ENCODE measurements around the gene TMEM144.

The TMEM144 gene

DNA sequence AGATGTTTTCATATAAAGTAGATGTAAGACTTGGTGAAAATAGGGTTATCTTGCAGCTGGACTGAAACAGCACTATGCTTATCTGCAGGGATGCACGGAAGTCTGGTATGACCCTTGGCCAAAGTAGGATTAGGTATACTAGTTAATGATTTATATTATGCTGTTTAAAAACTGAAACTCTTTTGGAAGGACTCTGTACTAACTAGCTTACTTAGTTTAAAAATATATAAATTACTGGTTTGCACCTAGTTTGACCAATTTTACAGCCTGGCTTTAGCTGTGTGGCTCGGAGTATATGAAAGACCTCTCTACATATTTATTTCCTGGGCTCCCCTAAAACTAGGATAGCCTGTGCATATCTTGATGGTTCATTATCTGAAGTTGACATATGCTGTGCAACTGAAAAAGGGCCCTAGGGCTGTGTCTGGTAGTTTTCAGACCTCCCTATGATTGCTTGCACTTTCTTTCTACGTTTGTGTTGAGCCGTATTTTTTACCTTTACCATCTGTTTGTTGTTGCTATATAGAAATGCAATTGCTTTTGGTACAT is 89.2 kb downstream of the TMEM144 start:
- no peak for DNase-seq (ENCODE audit: low spot score)

DNA sequence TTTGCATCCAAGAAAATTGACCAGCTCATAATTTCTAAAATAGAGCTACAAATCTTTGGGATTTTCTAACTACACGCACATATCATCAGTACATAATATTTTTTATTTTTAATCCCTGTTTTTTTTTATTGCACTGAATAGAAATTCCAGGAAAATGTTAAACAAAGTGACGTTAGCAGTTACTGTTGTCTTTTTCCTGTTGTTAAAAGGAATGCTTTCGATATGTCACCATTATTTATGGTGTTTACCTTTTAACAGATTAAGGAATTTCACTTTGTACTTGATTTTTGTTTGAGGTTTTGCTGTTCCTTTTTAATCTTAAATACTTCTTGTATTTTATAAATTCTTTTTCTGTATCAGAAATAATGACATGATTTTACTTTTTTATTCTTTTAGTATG is 89.7 kb downstream of the TMEM144 start:
- DNase-seq (ENCODE audit: low spot score): no peak

DNA sequence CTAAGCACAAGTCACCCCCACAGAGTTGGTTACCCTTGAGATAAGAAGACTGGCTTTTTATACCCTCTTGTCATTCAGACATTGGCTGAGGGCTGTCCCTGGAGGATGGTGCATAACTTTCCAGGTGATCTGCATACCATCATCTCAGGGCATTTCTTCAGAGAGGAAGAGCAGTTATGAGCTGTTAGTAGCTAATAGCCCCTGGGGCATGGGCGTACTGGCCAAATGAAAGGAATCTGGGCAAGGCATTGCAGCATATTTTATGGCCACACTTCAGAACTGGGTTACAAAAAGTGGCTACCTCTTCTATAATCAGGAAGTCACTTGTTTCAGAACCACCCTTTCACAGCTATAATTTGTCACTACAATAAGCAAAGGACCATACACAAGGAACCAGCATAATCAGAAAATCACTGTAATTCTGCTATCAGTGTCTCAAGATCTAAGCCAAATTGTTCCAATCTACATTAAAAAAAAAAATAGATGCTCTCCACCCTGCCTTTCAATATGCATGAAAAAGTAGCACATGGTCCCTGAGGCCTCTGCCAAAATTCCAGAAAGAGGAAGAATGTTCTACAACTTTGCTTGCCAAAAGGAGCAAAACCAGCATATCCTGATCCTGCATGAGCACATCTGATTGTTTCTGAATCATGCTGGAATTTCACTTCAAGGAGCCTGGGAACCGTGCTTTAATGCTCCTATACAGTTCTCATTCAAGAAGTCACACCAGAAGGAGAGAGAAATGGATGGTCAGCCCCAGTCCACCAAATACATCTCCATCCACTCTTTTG is 92.0 kb downstream of the TMEM144 start:
- DNase-seq (ENCODE audit: low spot score): no peak

DNA sequence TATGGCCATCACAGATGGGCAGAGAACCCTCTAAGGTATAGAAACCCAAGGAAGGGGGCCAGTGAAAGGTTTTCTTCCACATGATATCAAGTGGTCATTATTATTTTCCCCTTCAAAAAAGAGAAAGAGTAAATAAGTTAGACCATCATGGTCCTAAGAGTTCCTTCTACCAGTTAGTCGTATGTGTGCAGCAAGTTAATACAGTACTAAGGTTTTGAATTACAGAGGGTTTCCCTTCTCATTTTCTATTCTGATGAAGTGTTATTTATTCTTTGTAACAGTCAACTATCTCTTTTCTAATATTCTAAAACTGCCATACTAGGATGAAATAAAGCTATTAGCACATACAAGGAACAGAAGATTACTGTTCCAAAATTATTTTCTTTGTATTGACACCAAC is 94.4 kb downstream of the TMEM144 start:
- no peak for DNase-seq (ENCODE audit: low spot score)

All from NAMALWA (cell line).